Measurements from ENCODE around the gene PKD2.

DNA sequence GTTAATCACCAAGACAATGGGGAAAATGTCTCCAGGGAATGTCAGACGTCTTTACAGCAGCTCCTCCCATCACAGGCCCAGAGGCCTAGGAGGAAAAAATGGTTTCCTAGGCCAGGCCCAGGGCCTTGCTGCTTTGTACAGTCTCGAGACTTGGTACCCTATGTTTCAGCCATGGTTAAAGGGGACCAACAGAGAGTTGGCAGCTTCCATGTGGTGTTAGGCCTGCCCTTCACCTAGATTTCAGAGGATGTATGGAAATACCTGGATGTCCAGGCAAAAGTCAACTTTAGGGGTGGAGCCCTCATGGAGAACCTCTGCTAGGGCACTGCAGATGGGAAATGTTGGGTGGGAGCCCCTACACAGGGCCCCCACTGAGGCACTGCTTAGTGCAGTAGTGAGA is 112.5 kb downstream of the PKD2 start:
- TF ChIP-seq CTCF (conservative IDR thresholded peaks at IDR 0.05; ENCODE audit: low read depth, low read length) (no peak), CEBPB (IDR thresholded peaks at IDR 0.05; ENCODE audit: low read depth, low read length) (no peak), MXI1 (IDR thresholded peaks at IDR 0.05; ENCODE audit: borderline replicate concordance, low read depth, low read length) (no peak), SMC3 (IDR thresholded peaks at IDR 0.05; ENCODE audit: low read depth, low read length) (no peak), POLR2A (IDR thresholded peaks at IDR 0.05; ENCODE audit: low read depth, low read length) (no peak), CHD1 (IDR thresholded peaks at IDR 0.05; ENCODE audit: low read depth, low read length) (no peak), MAFK (IDR thresholded peaks at IDR 0.05; ENCODE audit: low read depth, low read length) (no peak), USF2 (IDR thresholded peaks at IDR 0.05; ENCODE audit: low read depth, low read length) (no peak), RAD21 (IDR thresholded peaks at IDR 0.05; ENCODE audit: low read length) (no peak), RFX5 (IDR thresholded peaks at IDR 0.05; ENCODE audit: low read depth, low read length) (no peak), ELK1 (IDR thresholded peaks at IDR 0.05; ENCODE audit: borderline replicate concordance, low read depth, low read length) (no peak), MAZ (IDR thresholded peaks at IDR 0.05; ENCODE audit: borderline replicate concordance, low read depth, low read length) (no peak), NFE2L2 (IDR thresholded peaks at IDR 0.05; ENCODE audit: low read depth, low read length) (no peak), BHLHE40 (IDR thresholded peaks at IDR 0.05; ENCODE audit: low read depth, low read length) (no peak)

Measured in IMR-90 (cell line).